H1 (cell line): Measurements from ENCODE around the gene TUBGCP6. TPM values are rescaled to one million over a fixed set of nuclear protein-coding genes. Genes with fewer than 3 reads are reported as not detected.

ENCODE experiments used
- CTCF ChIA-PET: fragments of 300-600 bp; sonication (Branson Sonifier 250); formaldehyde crosslinking; loops from one replicate; lab custom pipeline; 2021; ENCODE audit not compliant: partially characterized antibody; lab: Charles Lee
- POLR2A ChIA-PET: fragments of 300-600 bp; sonication (Branson Sonifier 250); formaldehyde crosslinking; loops from one replicate; lab custom pipeline; 2021; ENCODE audit warnings: inconsistent platforms; ENCODE audit not compliant: partially characterized antibody; lab: Charles Lee
- DNase-seq, 2 experiments: peaks; one replicate each; pipeline versions ENCODE4 v3.0.0 to v3.0.0-alpha.2; 2010 to 2022; ENCODE audit warnings: low spot score in 2 of 2, low read depth in 1 of 2, mixed read lengths in 1 of 2
- FAIRE-seq: peaks from 2 replicates; lab custom pipeline; 2011; peaks lifted over from hg19 to GRCh38; lab: Jason Lieb, UNC
- H2AFZ ChIP-seq: 2 replicates; pipeline ENCODE4 v1.8.1; 2012; ENCODE audit warnings: low read length, inconsistent platforms
- H2AK5ac ChIP-seq: 2 replicates; pipeline ENCODE4 v1.6.1; 2013; ENCODE audit warnings: low read depth, low read length
- H2BK120ac ChIP-seq: replicated peaks from 2 replicates; pipeline ENCODE3; 2013; ENCODE audit warnings: low read depth, low read length, inconsistent platforms
- H2BK12ac ChIP-seq: 2 replicates; pipeline ENCODE4 v1.6.1; 2013; ENCODE audit warnings: low read depth, low read length
- H2BK15ac ChIP-seq: 2 replicates; pipeline ENCODE4 v1.6.1; 2013; ENCODE audit warnings: low read length
- H2BK20ac ChIP-seq: 2 replicates; pipeline ENCODE4 v1.6.1; 2013; ENCODE audit warnings: low read length
- H2BK5ac ChIP-seq: 2 replicates; pipeline ENCODE4 v1.6.1; 2013; ENCODE audit warnings: low read depth, low read length
- H3K14ac ChIP-seq: 2 replicates; pipeline ENCODE4 v1.6.1; 2013; ENCODE audit warnings: inconsistent platforms; ENCODE audit not compliant: insufficient read length
- H3K18ac ChIP-seq: 2 replicates; pipeline ENCODE4 v1.6.1; 2013; ENCODE audit warnings: low read length; ENCODE audit errors: extremely low read depth
- H3K23ac ChIP-seq: 2 replicates; pipeline ENCODE4 v1.6.1; 2013; ENCODE audit warnings: inconsistent platforms; ENCODE audit not compliant: insufficient read length
- H3K23me2 ChIP-seq: 2 replicates; pipeline ENCODE4 v1.6.1; 2013; ENCODE audit warnings: low read depth, low read length
- H3K27ac ChIP-seq: 2 replicates; pipeline ENCODE4 v1.6.1; 2011; ENCODE audit warnings: low read depth, low read length, inconsistent platforms
- H3K27me3 ChIP-seq, 4 experiments: replicated peaks in 1 of 4; 1 replicate in 1 of 4; 2 replicates in 3 of 4; pipeline versions ENCODE4 v1.6.1 to v1.8.1; 2011 to 2013; ENCODE audit warnings: low read length in 3 of 4, mild to moderate bottlenecking in 3 of 4, inconsistent platforms in 2 of 4, mixed read lengths in 2 of 4, moderate library complexity in 1 of 4; ENCODE audit not compliant: control insufficient read depth in 3 of 4, insufficient read depth in 3 of 4; ENCODE audit errors: extremely low read depth in 1 of 4
- H3K36me3 ChIP-seq, 4 experiments: 2 replicates each; pipeline versions ENCODE4 v1.6.1 to v1.8.1; 2011 to 2013; ENCODE audit warnings: mild to moderate bottlenecking in 4 of 4, low read length in 3 of 4, moderate library complexity in 2 of 4, control low read depth in 1 of 4, inconsistent platforms in 1 of 4; ENCODE audit not compliant: insufficient read depth in 4 of 4, control insufficient read depth in 2 of 4
- H3K4ac ChIP-seq: replicated peaks from 2 replicates; pipeline ENCODE3; 2013; ENCODE audit warnings: low read length, low read depth, mixed read lengths, inconsistent platforms; ENCODE audit not compliant: insufficient read length
- H3K4me1 ChIP-seq, 4 experiments: replicated peaks in 1 of 4; 1 replicate in 1 of 4; 2 replicates in 3 of 4; pipeline versions ENCODE4 v1.6.1 to v1.8.1; 2011 to 2013; ENCODE audit warnings: low read length in 3 of 4, inconsistent platforms in 2 of 4, mixed read lengths in 1 of 4; ENCODE audit not compliant: insufficient read depth in 4 of 4, control insufficient read depth in 3 of 4
- H3K4me2 ChIP-seq, 2 experiments: 2 replicates each; pipeline versions ENCODE4 v1.6.1 to v1.8.1; 2011 to 2013; ENCODE audit warnings: low read depth in 2 of 2, low read length in 2 of 2, control low read depth in 1 of 2, inconsistent platforms in 1 of 2, mild to moderate bottlenecking in 1 of 2; ENCODE audit not compliant: insufficient read depth in 1 of 2
- H3K4me3 ChIP-seq, 4 experiments: fragments of 200-600, 300-600 bp in 1 of 4; sonication (generic), shearing (Covaris generic), sonication (Bioruptor Twin) in 1 of 4; 2 replicates each; pipeline versions ENCODE4 v1.5.1 to v1.8.1; 2011 to 2016; ENCODE audit warnings: low read length in 4 of 4, low read depth in 3 of 4, control low read depth in 2 of 4, inconsistent platforms in 2 of 4, mild to moderate bottlenecking in 2 of 4, mixed read lengths in 1 of 4, moderate library complexity in 1 of 4; ENCODE audit not compliant: insufficient read depth in 2 of 4; ENCODE audit errors: extremely low read depth in 1 of 4
- H3K56ac ChIP-seq: replicated peaks from 2 replicates; pipeline ENCODE3; 2013; ENCODE audit warnings: low read depth, mild to moderate bottlenecking, mixed read lengths, low read length, inconsistent platforms; ENCODE audit not compliant: insufficient read length
- H3K79me1 ChIP-seq: 2 replicates; pipeline ENCODE4 v1.6.1; 2013; ENCODE audit warnings: low read depth, low read length, control low read depth
- H3K79me2 ChIP-seq, 2 experiments: 2 replicates each; pipeline versions ENCODE4 v1.6.1 to v1.8.1; 2012 to 2013; ENCODE audit warnings: low read length in 2 of 2, mild to moderate bottlenecking in 2 of 2, inconsistent platforms in 1 of 2; ENCODE audit not compliant: insufficient read depth in 2 of 2, control insufficient read depth in 1 of 2
- H3K9ac ChIP-seq, 4 experiments: replicated peaks in 1 of 4; 1 replicate in 1 of 4; 2 replicates in 3 of 4; pipeline versions ENCODE4 v1.6.1 to v1.8.1; 2011 to 2013; ENCODE audit warnings: low read depth in 3 of 4, low read length in 3 of 4, control low read depth in 2 of 4, mild to moderate bottlenecking in 2 of 4, moderate library complexity in 2 of 4, inconsistent platforms in 1 of 4; ENCODE audit errors: extremely low read depth in 1 of 4
- H3K9me3 ChIP-seq, 2 experiments: 2 replicates each; pipeline versions ENCODE4 v1.6.1 to v1.8.1; 2012 to 2013; ENCODE audit warnings: mild to moderate bottlenecking in 2 of 2, moderate library complexity in 2 of 2, control low read depth in 1 of 2, inconsistent platforms in 1 of 2, low read depth in 1 of 2, low read length in 1 of 2, mixed read lengths in 1 of 2; ENCODE audit not compliant: insufficient read depth in 2 of 2
- H4K20me1 ChIP-seq, 2 experiments: replicated peaks in 1 of 2; 2 replicates each; pipeline versions ENCODE3 to v1.8.1; 2011 to 2013; ENCODE audit warnings: inconsistent platforms in 2 of 2, low read length in 2 of 2, mild to moderate bottlenecking in 1 of 2; ENCODE audit not compliant: insufficient read depth in 2 of 2, control insufficient read depth in 1 of 2
- H4K5ac ChIP-seq: 2 replicates; pipeline ENCODE4 v1.6.1; 2013; ENCODE audit warnings: low read length, low read depth, mixed read lengths, inconsistent platforms; ENCODE audit not compliant: insufficient read length
- H4K8ac ChIP-seq: 2 replicates; pipeline ENCODE4 v1.8.0; 2013; ENCODE audit warnings: mild to moderate bottlenecking, moderate library complexity, low read length, inconsistent platforms; ENCODE audit not compliant: insufficient read depth; ENCODE audit errors: extremely low read depth
- H4K91ac ChIP-seq: replicated peaks from 2 replicates; pipeline ENCODE3; 2013; ENCODE audit warnings: low read length, mixed read lengths, inconsistent platforms; ENCODE audit not compliant: insufficient read length
- CEBPB ChIP-seq: IDR thresholded peaks from 2 replicates; pipeline ENCODE4 v1.6.1; 2012; ENCODE audit warnings: low read depth, low read length
- CHD1 ChIP-seq: IDR thresholded peaks from 2 replicates; pipeline ENCODE4 v1.6.1; 2012; ENCODE audit warnings: low read depth, low read length, improper control_type of control experiment
- EP300 ChIP-seq, 2 experiments: IDR thresholded peaks; 1 replicate in 1 of 2; 2 replicates in 1 of 2; pipeline ENCODE4 v1.6.1; 2011 to 2012; ENCODE audit warnings: low read depth in 2 of 2, low read length in 2 of 2, mild to moderate bottlenecking in 2 of 2, borderline replicate concordance in 1 of 2, inconsistent platforms in 1 of 2, moderate library complexity in 1 of 2
- HDAC6 ChIP-seq: IDR thresholded peaks from one replicate; pipeline ENCODE4 v1.7.1; 2012; ENCODE audit warnings: low read depth, mild to moderate bottlenecking, inconsistent platforms, low read length, moderate library complexity
- JUN ChIP-seq: IDR thresholded peaks from 2 replicates; pipeline ENCODE4 v1.6.1; 2011; ENCODE audit warnings: low read depth, mild to moderate bottlenecking, improper control_type of control experiment, low read length
- KDM1A ChIP-seq: fragments of 200-600, 300-600 bp; sonication (generic); IDR thresholded peaks from 2 replicates; pipeline ENCODE4 v1.7.1; 2016; ENCODE audit warnings: mild to moderate bottlenecking, low read length, borderline replicate concordance
- KDM4A ChIP-seq: IDR thresholded peaks from one replicate; pipeline ENCODE4 v1.7.1; 2012; ENCODE audit warnings: low read depth, mild to moderate bottlenecking, moderate library complexity, low read length, inconsistent platforms; ENCODE audit not compliant: severe bottlenecking
- NRF1 ChIP-seq: IDR thresholded peaks from 2 replicates; pipeline ENCODE4 v1.6.1; 2011; ENCODE audit warnings: mild to moderate bottlenecking, low read depth, low read length, improper control_type of control experiment
- POLR2A ChIP-seq, 2 experiments: IDR thresholded peaks; 1 replicate in 1 of 2; 2 replicates in 1 of 2; pipeline ENCODE4 v1.6.1; 2011; ENCODE audit warnings: low read depth in 2 of 2, low read length in 2 of 2, mild to moderate bottlenecking in 2 of 2; ENCODE audit errors: control extremely low read depth in 1 of 2
- POLR2AphosphoS5 ChIP-seq: IDR thresholded peaks from 2 replicates; pipeline ENCODE4 v1.6.1; 2011; ENCODE audit warnings: low read depth, low read length
- POU5F1 ChIP-seq: IDR thresholded peaks from 2 replicates; pipeline ENCODE4 v1.6.1; 2011; ENCODE audit warnings: low read depth, mild to moderate bottlenecking, low read length, moderate library complexity
- SAP30 ChIP-seq: fragments of 300-600 bp; sonication (generic); IDR thresholded peaks from 2 replicates; pipeline ENCODE4 v1.7.1; 2012; ENCODE audit warnings: low read length, moderate library complexity, mild to moderate bottlenecking, inconsistent platforms; ENCODE audit not compliant: insufficient read depth, insufficient replicate concordance
- SP2 ChIP-seq: IDR thresholded peaks from 2 replicates; pipeline ENCODE4 v1.6.1; 2012; ENCODE audit warnings: mild to moderate bottlenecking, low read length, inconsistent platforms
- TAF1 ChIP-seq: IDR thresholded peaks from 2 replicates; pipeline ENCODE4 v1.6.1; 2011; ENCODE audit warnings: mild to moderate bottlenecking, low read depth, low read length
- TAF7 ChIP-seq: optimal IDR thresholded peaks from 2 replicates; pipeline ENCODE3; 2011; ENCODE audit warnings: low read depth, mild to moderate bottlenecking, inconsistent platforms, low read length, moderate library complexity, borderline replicate concordance
- WGBS, 2 experiments: shearing (Covaris generic) in 1 of 2; methylation state at CpG; one replicate each; pipeline versions ENCODE4 v1.1.6 to v1.1.7; 2013 to 2015; ENCODE audit warnings: low lambda C conversion rate in 2 of 2, mixed read lengths in 2 of 2, inconsistent platforms in 1 of 2, low coverage in 1 of 2, missing lambda C conversion rate in 1 of 2; ENCODE audit not compliant: insufficient replicate concordance in 2 of 2, insufficient coverage in 1 of 2, insufficient read length in 1 of 2; ENCODE audit errors: extremely low coverage in 1 of 2, missing lambda C conversion rate in 1 of 2; 5-methylcytosine and 5-hydroxymethylcytosine counted together
- polyA plus RNA-seq, 7 experiments: library from polyadenylated mRNA; depleted of rRNA in 3 of 7; stranded (reverse) in 5 of 7; unstranded in 2 of 7; fragments of >200 nt in 5 of 7; fragments of 200-250 nt in 2 of 7; gene quantifications; 1 replicate in 5 of 7; 2 replicates in 1 of 7; 4 replicates in 1 of 7; pipeline versions ENCODE4 v1.2.1 to v1.2.3, GENCODE V29; 2011 to 2013; ENCODE audit warnings: missing spikeins in 2 of 7, mixed read lengths in 2 of 7
- total RNA-seq: library from RNA; stranded (reverse); fragmentation: NEBNext Ultra II Directional; extraction: Animal tissue kit (Norgen Biotek cat#: 25700); gene quantifications from 2 replicates; pipeline ENCODE4 v1.2.1, GENCODE V29; 2021

The TUBGCP6 gene
- total and polyA plus RNA-seq, 2 of the 8 experiments (the other 6 are each of a cell fraction or from before 2014, with no cell fraction given), result 24.2 to 24.7 TPM

DNA sequence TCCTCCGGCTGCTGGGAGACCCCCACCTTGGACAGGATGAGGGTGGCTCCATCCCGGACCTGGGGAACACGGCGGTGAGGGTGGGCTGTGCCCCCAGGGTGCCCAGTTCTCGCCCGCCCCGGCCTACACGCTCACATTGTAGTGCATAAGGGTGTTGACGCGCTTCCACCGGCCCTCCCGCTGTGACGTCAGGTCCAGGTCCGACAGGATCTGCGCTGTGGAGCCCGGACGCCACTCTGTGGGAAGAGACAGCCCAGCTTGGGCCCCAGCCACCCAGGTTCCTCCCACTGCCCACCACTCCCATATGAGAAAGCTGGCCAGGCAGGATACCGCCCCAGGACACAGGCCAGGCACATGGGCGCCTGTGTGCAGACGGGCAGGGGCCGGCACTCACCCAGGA is 33.6 kb upstream of the TUBGCP6 start:
- no peak overlapping the region for H3K9ac ChIP-seq
- H3K27me3 ChIP-seq, result no peaks in the 10 kb centered on the region
- no peak overlapping the region for H3K18ac ChIP-seq
- no peak overlapping the region for H3K56ac ChIP-seq
- no peak overlapping the region for H2AK5ac ChIP-seq
- H3K27ac ChIP-seq, result no peak overlapping the region
- DNase-seq, result no peak
- H4K5ac ChIP-seq, result no peak overlapping the region
- no peak overlapping the region for H2BK20ac ChIP-seq
- H3K36me3 ChIP-seq, result peaks cover 26 to 84% (median 51%) of the 10 kb centered on the region in 4 experiments
- 92% methylated on average over 19 of the region's 21 CpGs; no CpG with 5 or more reads in 1 of the 2 experiments for WGBS, 2 experiments
- no peak overlapping the region for H2AFZ ChIP-seq
- no peak overlapping the region for H2BK12ac ChIP-seq
- CTCF ChIA-PET, result interaction anchor here (0.9 to 3.5 kb wide), 4 partner anchors 12 to 63 kb away, joined by 3 to 12 read pairs (median 8); no protein-coding TSS in a partner anchor
- H4K8ac ChIP-seq, result no peak overlapping the region
- no peak overlapping the region for H2BK120ac ChIP-seq
- no peak overlapping the region for H4K91ac ChIP-seq
- no peak overlapping the region for H3K14ac ChIP-seq
- H3K4ac ChIP-seq, result no peak overlapping the region
- no peak overlapping the region for H3K4me3 ChIP-seq
- no peak overlapping the region for H3K4me2 ChIP-seq
- POLR2A ChIA-PET, result no interaction called here
- peaks cover 0 to 2% (median 0%) of the 10 kb centered on the region in 4 experiments; a peak in 2 of 7 replicates for H3K4me1 ChIP-seq
- H3K23me2 ChIP-seq, result no peaks in the 10 kb centered on the region
- H2BK15ac ChIP-seq, result no peak overlapping the region
- H4K20me1 ChIP-seq, result peaks cover 6 to 11% of the 10 kb centered on the region in 2 experiments
- H2BK5ac ChIP-seq, result no peak overlapping the region
- H3K79me2 ChIP-seq, result no peaks in the 10 kb centered on the region
- FAIRE-seq, result no peak
- H3K23ac ChIP-seq, result no peak overlapping the region
- H3K9me3 ChIP-seq, result peaks cover 7 to 24% of the 10 kb centered on the region in 2 experiments; a peak in 3 of 4 replicates
- no peaks in the 10 kb centered on the region for H3K79me1 ChIP-seq
- no peak for TF ChIP-seq POU5F1
- no peak for TF ChIP-seq POLR2A (IDR thresholded peaks at IDR 0.05; ENCODE audit: control extremely low read depth in 1 of 2, low read depth in 2 of 2, low read length in 2 of 2)
- no peak for TF ChIP-seq EP300 (IDR thresholded peaks at IDR 0.05; ENCODE audit: borderline replicate concordance in 1 of 2, low read depth in 2 of 2, low read length in 2 of 2)
- no peak for TF ChIP-seq TAF7
- TF ChIP-seq CEBPB, result no peak
- TF ChIP-seq SAP30, result no peak
- TF ChIP-seq NRF1, result no peak
- TF ChIP-seq KDM4A, result no peak
- no peak for TF ChIP-seq HDAC6
- TF ChIP-seq CHD1, result no peak
- no peak for TF ChIP-seq TAF1
- no peak for TF ChIP-seq POLR2AphosphoS5
- TF ChIP-seq KDM1A, result no peak
- TF ChIP-seq SP2, result no peak
- no peak for TF ChIP-seq JUN
